Erythroblast (primary cell): ENCODE results near the gene AIPL1.

Source experiments
- GATA1 ChIP-seq: IDR thresholded peaks from 2 replicates; pipeline ENCODE4 v1.6.1; 2011; ENCODE audit warnings: low read depth, mild to moderate bottlenecking, control low read depth, low read length, moderate library complexity
- POLR2A ChIP-seq: IDR thresholded peaks from 2 replicates; pipeline ENCODE4 v1.6.1; 2011; ENCODE audit warnings: mild to moderate bottlenecking, low read length

GRCh38 chr17:6483507-6483906 is 48.6 kb upstream of the AIPL1 start:
- TF ChIP-seq POLR2A (no peak), GATA1 (no peak)
